Naive thymus-derived CD4-positive, alpha-beta T cell (primary cell): ENCODE data around the gene CDR2L. TPM values are rescaled to one million over a fixed set of nuclear protein-coding genes. Genes with fewer than 3 reads are reported as not detected.
A peak's percentile ranks its signal among the peaks of the same experiment; 100 is the strongest.
"Not testable (repeated sequence)": the region's sequence is repeated elsewhere in the genome, so short reads cannot be mapped to it uniquely, and the experiment has no call there.

Experiments
- ATAC-seq: fragments of 150-1000 bp; cut with Tn5 transposase; 2 replicates; pipeline ENCODE4 v1.10.0; 2021; ENCODE audit warnings: mild to moderate bottlenecking, moderate library complexity
- CTCF ChIA-PET: fragments of 350-600 bp; sonication (Branson Sonifier 250); formaldehyde crosslinking; loops from one replicate; lab custom pipeline; 2021; ENCODE audit warnings: antibody characterized with exemption; lab: Charles Lee
- POLR2A ChIA-PET: fragments of 350-600 bp; sonication (Branson Sonifier 250); formaldehyde crosslinking; loops from one replicate; lab custom pipeline; 2021; ENCODE audit warnings: antibody characterized with exemption, inconsistent platforms; lab: Charles Lee
- DNase-seq, 9 donors: peaks; one replicate each; pipeline versions ENCODE4 v3.0.0 to v3.0.0-alpha.2; 2020 to 2022; ENCODE audit warnings: mixed read lengths in 1 of 9
- H3K27ac ChIP-seq: one replicate; pipeline ENCODE4 v1.7.0; 2013; ENCODE audit warnings: mild to moderate bottlenecking, low read depth, low read length, moderate library complexity
- H3K27me3 ChIP-seq, 2 donors: one replicate each; pipeline ENCODE4 v1.7.0; 2013; ENCODE audit warnings: low read length in 2 of 2, mild to moderate bottlenecking in 2 of 2, moderate library complexity in 2 of 2; ENCODE audit not compliant: control insufficient read depth in 2 of 2, insufficient read depth in 2 of 2
- H3K36me3 ChIP-seq, 3 experiments: 1 replicate in 2 of 3; 2 replicates in 1 of 3; pipeline ENCODE4 v1.7.0; 2013; ENCODE audit warnings: low read length in 3 of 3, mild to moderate bottlenecking in 3 of 3, moderate library complexity in 1 of 3; ENCODE audit not compliant: insufficient read depth in 3 of 3, control insufficient read depth in 2 of 3
- H3K4me1 ChIP-seq, 2 donors: one replicate each; pipeline ENCODE4 v1.7.0; 2013; ENCODE audit warnings: low read length in 2 of 2, mild to moderate bottlenecking in 2 of 2, moderate library complexity in 1 of 2; ENCODE audit not compliant: control insufficient read depth in 2 of 2, insufficient read depth in 2 of 2
- H3K4me3 ChIP-seq: 2 replicates; pipeline ENCODE4 v1.7.0; 2013; ENCODE audit warnings: mild to moderate bottlenecking, low read length
- H3K9me3 ChIP-seq, 3 experiments: 1 replicate in 2 of 3; 2 replicates in 1 of 3; pipeline ENCODE4 v1.7.0; 2013; ENCODE audit warnings: low read length in 3 of 3; ENCODE audit not compliant: control insufficient read depth in 2 of 3
- H3K27ac Mint-ChIP-seq, 9 donors: one replicate each; pipeline ENCODE4 v1.8.0; 2020 to 2022; ENCODE audit warnings: mixed read lengths in 9 of 9, mild to moderate bottlenecking in 8 of 9, moderate library complexity in 5 of 9, inconsistent platforms in 2 of 9
- H3K27me3 Mint-ChIP-seq, 5 donors: one replicate each; pipeline ENCODE4 v1.8.0; 2021 to 2022; ENCODE audit warnings: mixed read lengths in 5 of 5, mild to moderate bottlenecking in 1 of 5
- H3K36me3 Mint-ChIP-seq, 5 donors: one replicate each; pipeline ENCODE4 v1.8.0; 2020 to 2022; ENCODE audit warnings: mixed read lengths in 5 of 5, mild to moderate bottlenecking in 3 of 5, inconsistent platforms in 1 of 5
- H3K4me1 Mint-ChIP-seq, 7 donors: one replicate each; pipeline ENCODE4 v1.8.0; 2020 to 2022; ENCODE audit warnings: mixed read lengths in 7 of 7, mild to moderate bottlenecking in 3 of 7, inconsistent platforms in 1 of 7
- H3K4me3 Mint-ChIP-seq, 10 donors: one replicate each; pipeline ENCODE4 v1.8.0; 2020 to 2022; ENCODE audit warnings: mild to moderate bottlenecking in 10 of 10, mixed read lengths in 10 of 10, moderate library complexity in 6 of 10, inconsistent platforms in 2 of 10
- H3K9me3 Mint-ChIP-seq, 11 donors: one replicate each; pipeline ENCODE4 v1.8.0; 2020 to 2022; ENCODE audit warnings: mixed read lengths in 11 of 11, mild to moderate bottlenecking in 4 of 11, inconsistent platforms in 1 of 11, moderate library complexity in 1 of 11
- intact Hi-C, 2 donors: fragments of 100-400 bp; cut with micrococcal nuclease; formaldehyde crosslinking; loops; one replicate each; pipeline ENCODE4 v1.15.1; 2023
- polyA plus RNA-seq, 2 donors: library from polyadenylated mRNA; unstranded; fragments of 300-500 nt; fragmentation: Illumina TruSeq; gene quantifications; one replicate each; pipeline ENCODE4 v1.2.3, GENCODE V29; 2021
- total RNA-seq, 6 experiments: library from RNA in 5 of 6; stranded (reverse) in 5 of 6; gene quantifications; 1 replicate in 5 of 6; 2 replicates in 1 of 6; pipeline ENCODE4 v1.2.3 and lab custom pipeline; 2021 to 2026

The CDR2L gene
- total and polyA plus RNA-seq, 7 experiments from 2014 or later, result 0.08 to 0.17 (median 0.16) TPM; not detected in 4

DNA sequence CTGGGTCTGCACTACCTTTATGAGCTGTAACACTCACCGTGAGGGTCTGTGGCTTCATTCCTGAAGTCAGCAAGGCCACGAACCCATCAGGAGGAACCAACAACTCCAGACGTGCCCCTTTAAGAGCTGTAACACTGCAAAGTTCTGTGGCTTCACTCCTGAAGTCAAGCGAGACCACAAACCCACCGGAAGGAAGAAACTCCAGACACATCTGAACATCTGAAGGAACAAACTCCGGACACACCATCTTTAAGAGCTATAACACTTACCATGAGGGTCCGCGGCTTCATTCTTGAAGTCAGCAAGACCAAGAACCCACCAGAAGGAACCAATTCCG, 37.9 kb downstream of the CDR2L start:
- not testable (repeated sequence) for H3K27me3 ChIP-seq, H3K9me3 Mint-ChIP-seq, H3K9me3 ChIP-seq, H3K4me1 ChIP-seq, H3K27ac ChIP-seq, DNase-seq, H3K4me3 ChIP-seq, H3K27me3 Mint-ChIP-seq
- H3K27ac Mint-ChIP-seq, result peak overlapping the region in 8 of 9 donors; percentile 43 to 82 (median 62)
- ChIA-PET CTCF (interaction anchor here (1.1 to 1.4 kb wide), 2 partner anchors 10 to 12 kb away, joined by 3 to 5 read pairs; partner anchors contain the start of gene MRPL58), POLR2A (interaction anchor here (0.6 to 4.4 kb wide), 7 partner anchors 10 to 71 kb away, joined by 3 to 30 read pairs (median 3); partner anchors contain the start of genes CDR2L and MRPL58)
- peaks cover 3 to 34% (median 20%) of the 10 kb centered on the region in 5 donors for H3K36me3 Mint-ChIP-seq
- peaks cover 1 to 24% (median 11%) of the 10 kb centered on the region in 3 experiments for H3K36me3 ChIP-seq
- peak overlapping the region; percentile 51 to 83 (median 65) for H3K4me3 Mint-ChIP-seq
- peak; percentile 20 for ATAC-seq
- intact Hi-C loops, result loop anchor here in 1 of 2 donors (1.0 kb wide), 1 partner anchor 11 kb away; no protein-coding TSS in a partner anchor
- H3K4me1 Mint-ChIP-seq, result peaks cover 5 to 40% (median 19%) of the 10 kb centered on the region in 7 donors

- intact Hi-C loops, H3K9me3 Mint-ChIP-seq, H3K9me3 ChIP-seq, CTCF ChIA-PET, DNase-seq, H3K27me3 ChIP-seq, H3K27me3 Mint-ChIP-seq, H3K4me1 ChIP-seq, H3K4me3 Mint-ChIP-seq, H3K27ac Mint-ChIP-seq, ATAC-seq, H3K4me3 ChIP-seq, H3K27ac ChIP-seq: not testable (repeated sequence)
- H3K36me3 Mint-ChIP-seq, result peaks cover 0 to 27% (median 13%) of the 10 kb centered on the region in 5 donors
- POLR2A ChIA-PET, result interaction anchor here (4.3 kb wide), 1 partner anchor 9 kb away, joined by 30 read pairs; no protein-coding TSS in a partner anchor
- peaks cover 5 to 48% (median 19%) of the 10 kb centered on the region in 7 donors for H3K4me1 Mint-ChIP-seq
- peaks cover 0 to 12% (median 2%) of the 10 kb centered on the region in 3 experiments for H3K36me3 ChIP-seq
Measured at GRCh38 chr17:75026650-75027049, 39.2 kb downstream of the CDR2L start.

GRCh38 chr17:75030161-75030560, 42.7 kb downstream of the CDR2L start:
- ATAC-seq (no peak), DNase-seq (no peak)
- peak overlapping the region in 7 of 9 donors; percentile 17 to 100 (median 64) for H3K27ac Mint-ChIP-seq
- Histone ChIP-seq H3K27me3 (no peaks in the 10 kb centered on the region), H3K27ac (no peak overlapping the region), H3K9me3 (no peaks in the 10 kb centered on the region), H3K36me3 (no peaks in the 10 kb centered on the region), H3K4me1 (peaks cover 18 to 24% of the 10 kb centered on the region in 2 donors), H3K4me3 (no peak overlapping the region)
- peaks cover 0 to 7% (median 3%) of the 10 kb centered on the region in 5 donors for H3K36me3 Mint-ChIP-seq
- peaks cover 0 to 18% (median 0%) of the 10 kb centered on the region in 5 donors for H3K27me3 Mint-ChIP-seq
- ChIA-PET POLR2A (interaction anchor here (0.6 kb wide), 1 partner anchor 39 kb away, joined by 3 read pairs; no protein-coding TSS in a partner anchor), CTCF (no interaction called here)
- intact Hi-C loops, result loop anchor here (10.0 kb wide), 1 partner anchor 375 kb away; the partner anchor contains the start of gene GRB2 (in 2 of the 2)
- peaks cover 0 to 25% (median 2%) of the 10 kb centered on the region in 11 donors for H3K9me3 Mint-ChIP-seq
- peak overlapping the region in 1 of 10 donors; percentile 1 for H3K4me3 Mint-ChIP-seq
- peaks cover 16 to 64% (median 43%) of the 10 kb centered on the region in 7 donors for H3K4me1 Mint-ChIP-seq

DNA sequence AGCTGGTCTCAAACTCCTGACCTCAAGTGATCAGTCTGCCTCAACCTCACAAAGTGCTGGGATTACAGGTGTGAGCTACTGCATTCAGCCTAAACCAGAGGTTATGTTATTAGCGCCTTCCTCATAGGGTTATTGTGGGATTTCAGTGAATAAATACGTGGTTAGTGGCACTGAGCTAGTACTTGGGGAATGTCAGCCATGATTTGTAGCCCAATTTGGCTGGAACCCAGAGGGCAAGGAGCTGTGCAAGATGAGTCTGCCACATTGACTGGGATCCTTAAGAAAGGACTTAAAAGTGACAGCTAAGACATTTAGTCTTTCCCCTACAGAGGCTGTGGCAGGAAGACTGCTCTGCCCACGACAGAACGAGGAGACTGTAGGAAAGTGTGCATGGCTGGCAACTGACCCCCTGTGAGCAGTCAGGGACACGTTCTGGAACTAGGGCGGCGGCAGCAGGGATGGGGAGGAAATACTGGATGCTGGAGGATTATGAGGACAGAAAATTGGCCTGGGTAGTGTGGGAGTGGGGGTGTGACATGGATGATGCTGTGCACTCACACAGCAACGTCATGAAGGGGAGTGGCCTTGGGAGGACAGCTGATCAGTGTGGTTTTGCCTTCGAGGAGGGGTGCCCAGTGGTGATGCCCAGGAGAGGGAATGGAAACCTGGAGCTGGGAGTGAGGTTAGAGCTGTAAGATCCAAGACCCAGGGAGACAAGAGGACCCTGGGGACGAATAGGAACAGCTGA, 44.7 kb downstream of the CDR2L start:
- Mint-ChIP-seq H3K9me3 (peaks cover 0 to 28% (median 0%) of the 10 kb centered on the region in 11 donors), H3K36me3 (peaks cover 0 to 3% (median 0%) of the 10 kb centered on the region in 5 donors), H3K4me3 (peak overlapping the region; percentile 85 to 97 (median 93)), H3K4me1 (peaks cover 22 to 67% (median 52%) of the 10 kb centered on the region in 7 donors), H3K27ac (peak overlapping the region; percentile 68 to 100 (median 98)), H3K27me3 (peaks cover 0 to 12% (median 0%) of the 10 kb centered on the region in 5 donors)
- CTCF ChIA-PET, result interaction anchor here (0.6 to 1.1 kb wide), 3 partner anchors 19 to 171 kb away, joined by 3 to 6 read pairs (median 3); partner anchors contain the start of gene MRPL58
- peak; percentile 30 to 78 (median 63) for DNase-seq
- peak; percentile 55 for ATAC-seq
- peaks cover 35 to 36% of the 10 kb centered on the region in 2 donors for H3K4me1 ChIP-seq
- intact Hi-C loops, result loop anchor here (1.0 to 10.0 kb wide), 4 partner anchors 15 to 373 kb away; partner anchors contain the start of genes GRB2 (in 2 of the 2), ATP5PD (in 1 of the 2), HID1 (in 1 of the 2) and KCTD2 (in 1 of the 2)
- H3K36me3 ChIP-seq, result no peaks in the 10 kb centered on the region
- peak overlapping the region; percentile 77 for H3K27ac ChIP-seq
- no peaks in the 10 kb centered on the region for H3K9me3 ChIP-seq
- POLR2A ChIA-PET, result interaction anchor here (0.6 to 2.3 kb wide), 11 partner anchors 9 to 230 kb away, joined by 3 to 17 read pairs (median 4); partner anchors contain the start of genes CDR2L and MRPL58
- no peaks in the 10 kb centered on the region for H3K27me3 ChIP-seq
- peak overlapping the region; percentile 44 for H3K4me3 ChIP-seq

DNA sequence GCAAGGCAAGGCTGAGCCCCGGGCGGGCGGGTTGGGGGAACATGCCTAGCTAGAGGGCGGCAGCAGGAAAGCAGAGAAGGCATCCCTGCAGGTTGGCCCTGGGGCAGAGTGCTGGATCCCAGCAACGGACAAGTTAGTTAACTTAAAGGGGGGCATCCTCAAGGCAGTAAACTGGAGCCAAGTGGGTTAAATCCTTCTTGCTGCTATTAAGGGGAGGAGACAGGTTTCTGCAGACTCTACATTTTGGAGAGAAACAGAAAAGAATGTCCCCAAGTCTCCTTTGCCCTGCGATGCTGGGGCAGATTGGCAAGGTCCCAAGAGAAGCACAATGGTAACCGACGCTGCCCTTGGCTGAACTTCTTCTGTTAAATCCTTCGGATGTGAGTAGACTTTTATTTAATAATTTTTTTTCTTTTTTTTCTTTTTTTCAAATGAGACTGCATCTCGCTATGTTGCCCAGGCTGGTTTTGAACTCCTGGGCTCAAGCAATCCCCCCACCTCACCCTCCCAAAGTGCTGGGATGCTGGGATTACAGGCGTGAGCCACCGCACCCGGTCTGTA, 45.4 kb downstream of the CDR2L start:
- POLR2A ChIA-PET, result interaction anchor here (0.6 to 2.3 kb wide), 8 partner anchors 13 to 230 kb away, joined by 3 to 17 read pairs (median 4); partner anchors contain the start of genes CDR2L and MRPL58
- H3K36me3 ChIP-seq, result no peaks in the 10 kb centered on the region
- peak; percentile 2 for ATAC-seq
- H3K4me3 Mint-ChIP-seq, result peak overlapping the region; percentile 85 to 97 (median 94)
- no peaks in the 10 kb centered on the region for H3K27me3 ChIP-seq
- no peak for DNase-seq
- H3K27me3 Mint-ChIP-seq, result peaks cover 0 to 10% (median 0%) of the 10 kb centered on the region in 5 donors
- peaks cover 0 to 28% (median 0%) of the 10 kb centered on the region in 11 donors for H3K9me3 Mint-ChIP-seq
- peak overlapping the region; percentile 72 for H3K4me3 ChIP-seq
- peaks cover 0 to 3% (median 0%) of the 10 kb centered on the region in 5 donors for H3K36me3 Mint-ChIP-seq
- intact Hi-C loops, result loop anchor here (1.0 to 10.0 kb wide), 4 partner anchors 14 to 372 kb away; partner anchors contain the start of genes GRB2 (in 2 of the 2), ATP5PD (in 1 of the 2), HID1 (in 1 of the 2) and KCTD2 (in 1 of the 2)
- peak overlapping the region; percentile 77 for H3K27ac ChIP-seq
- H3K4me1 ChIP-seq, result peaks cover 36 to 40% of the 10 kb centered on the region in 2 donors
- CTCF ChIA-PET, result interaction anchor here (0.6 to 1.1 kb wide), 3 partner anchors 20 to 170 kb away, joined by 3 to 6 read pairs (median 3); partner anchors contain the start of gene MRPL58
- peaks cover 26 to 73% (median 58%) of the 10 kb centered on the region in 7 donors for H3K4me1 Mint-ChIP-seq
- H3K9me3 ChIP-seq, result no peaks in the 10 kb centered on the region
- H3K27ac Mint-ChIP-seq, result peak overlapping the region in 8 of 9 donors; percentile 95 to 100 (median 100)
